T-helper 2 cell (primary cell): ENCODE data around the gene DTX1.

Source experiments
- DNase-seq, 5 experiments: peaks; one replicate each; pipeline versions ENCODE4 v3.0.0 to v3.0.0-alpha.2; 2012 to 2022

DTX1 gene

GRCh38 chr12:113095405-113095804, 38.9 kb downstream of the DTX1 start:
- DNase-seq, result no peak

DNA sequence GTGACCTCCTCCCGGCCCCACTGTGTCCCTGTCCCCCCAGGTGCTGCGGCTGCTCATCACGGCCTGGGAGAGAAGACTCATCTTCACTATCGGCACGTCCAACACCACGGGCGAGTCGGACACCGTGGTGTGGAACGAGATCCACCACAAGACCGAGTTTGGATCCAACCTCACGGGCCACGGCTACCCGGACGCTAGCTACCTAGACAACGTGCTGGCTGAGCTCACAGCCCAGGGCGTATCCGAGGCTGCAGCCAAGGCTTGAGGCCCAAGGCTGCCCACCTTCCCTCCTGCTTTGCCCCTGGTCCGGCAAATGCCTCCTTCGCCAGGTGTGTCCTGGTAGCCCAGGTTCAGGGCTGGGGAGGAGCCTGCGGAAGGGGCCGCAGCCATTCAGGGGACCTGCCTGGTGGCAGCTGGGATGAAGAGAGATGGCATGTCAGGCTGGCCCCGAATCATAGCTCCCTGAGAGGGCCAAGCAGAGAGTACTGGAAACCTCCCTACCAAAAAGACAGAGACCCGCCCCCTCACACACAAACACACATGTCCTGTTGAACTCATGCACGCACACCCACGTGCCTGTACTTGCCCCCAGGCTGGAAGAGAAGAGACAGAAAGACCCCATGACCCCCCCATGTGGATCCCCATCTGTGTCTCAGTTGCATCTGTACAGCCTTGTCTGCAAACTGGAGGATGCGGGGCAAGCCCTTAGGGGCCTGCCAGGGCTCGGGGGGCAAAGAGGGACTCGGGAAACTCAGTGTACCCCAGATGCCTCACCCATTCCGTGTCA, 40.3 kb downstream of the DTX1 start:
- DNase-seq, result no peak

- DNase-seq, result no peak
Measured at GRCh38 chr12:113097716-113098440, 41.3 kb downstream of the DTX1 start.

DNA sequence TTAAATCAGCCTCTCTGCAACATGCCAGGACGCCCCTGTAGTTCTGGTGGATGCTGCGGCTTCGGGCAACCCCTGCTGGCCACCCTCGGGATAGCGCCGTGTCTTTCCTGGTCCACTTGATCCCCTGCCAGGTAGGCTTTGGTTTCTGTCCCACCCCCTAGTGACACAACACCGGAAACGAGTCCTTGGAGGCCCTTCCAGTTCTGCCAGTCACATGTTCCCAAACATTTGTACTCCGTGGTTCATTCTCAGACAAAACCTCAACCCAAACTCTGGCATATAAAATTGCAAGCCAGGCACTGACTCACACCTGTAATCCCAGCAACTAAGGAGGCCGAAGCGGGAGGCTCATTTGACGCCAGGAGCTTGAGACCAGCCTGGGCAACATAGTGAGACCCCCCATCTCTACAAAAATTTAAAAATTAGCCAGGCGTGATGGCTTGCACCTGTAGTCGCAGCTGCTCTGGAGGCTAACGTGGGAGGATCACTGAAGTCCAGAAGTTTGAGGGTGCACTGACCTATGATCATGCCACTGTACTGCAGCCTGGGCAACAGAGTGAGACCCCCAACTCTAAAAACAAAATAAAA, 42.0 kb downstream of the DTX1 start:
- peak; percentile 35 to 57 (median 45) for DNase-seq

DNA sequence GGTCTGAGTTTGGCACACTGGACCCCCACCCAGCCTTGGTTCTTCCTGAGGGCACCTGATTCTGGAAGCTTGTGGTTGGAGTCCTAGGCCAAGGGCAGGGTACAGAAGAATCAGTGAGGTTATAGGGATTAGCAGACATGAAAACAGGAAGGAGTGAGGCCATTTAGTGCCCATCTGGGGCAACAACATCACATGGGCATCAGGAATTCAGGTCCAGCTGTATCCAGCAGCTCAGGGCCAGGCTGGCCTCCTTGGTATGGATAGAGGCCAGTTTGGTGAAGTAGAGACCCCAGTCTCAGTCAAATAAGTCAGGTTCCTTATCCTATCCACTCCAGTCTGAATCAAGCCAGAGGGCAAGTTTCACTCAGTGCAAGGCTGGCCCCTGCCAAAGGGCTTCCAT, 42.8 kb downstream of the DTX1 start:
- no peak for DNase-seq

GRCh38 chr12:113099764-113100163, 43.2 kb downstream of the DTX1 start:
- DNase-seq, result no peak

DNA sequence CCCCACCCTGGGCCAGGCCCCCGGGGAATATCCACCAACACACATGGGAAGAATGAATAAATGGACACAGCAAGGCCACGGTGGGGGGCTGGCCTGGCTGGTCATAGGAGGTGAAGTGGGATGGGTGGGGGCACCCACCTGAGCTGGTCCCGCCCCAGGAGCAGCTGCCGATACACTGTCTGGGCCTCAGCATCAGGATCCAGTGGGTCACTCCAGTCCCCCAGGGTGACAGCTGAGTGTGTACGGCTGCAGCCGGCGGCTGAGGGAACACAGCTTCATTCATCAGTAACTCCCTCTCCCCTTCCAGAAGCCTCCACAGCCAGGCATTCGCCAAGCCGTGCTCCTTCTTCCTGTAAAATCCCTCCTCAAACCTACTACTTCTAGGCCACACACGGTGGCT, 45.2 kb downstream of the DTX1 start:
- no peak for DNase-seq

GRCh38 chr12:113102811-113103210, 46.3 kb downstream of the DTX1 start:
- no peak for DNase-seq

GRCh38 chr12:113103756-113104450, 47.4 kb downstream of the DTX1 start:
- peak in 4 of 5 experiments; percentile 43 to 80 (median 55) for DNase-seq

DNA sequence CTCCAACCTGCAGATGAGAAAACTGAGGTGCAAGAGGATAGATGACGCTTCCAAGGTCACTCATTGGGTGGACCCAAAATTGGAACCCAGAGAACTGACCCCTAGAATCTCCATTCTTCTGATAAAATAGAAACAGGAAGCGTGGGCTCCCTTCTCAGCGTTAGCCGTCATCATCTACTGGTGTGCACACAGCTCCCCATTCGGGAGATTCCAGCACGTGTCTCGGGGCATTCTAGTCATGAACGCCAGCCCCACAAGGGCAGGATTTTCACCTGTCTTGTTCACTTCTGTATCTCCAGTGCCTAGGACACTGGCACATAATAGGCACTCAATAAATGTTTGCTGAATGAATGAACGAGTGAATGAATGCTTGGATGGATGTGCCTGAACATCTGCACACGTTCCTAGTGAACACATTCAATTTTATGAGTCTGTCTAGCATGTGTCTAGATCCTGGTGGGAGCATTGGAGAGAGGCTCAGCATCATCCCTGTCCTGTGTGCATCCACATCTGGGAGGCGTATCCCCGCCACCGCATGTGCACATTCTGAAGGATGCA, 48.5 kb downstream of the DTX1 start:
- no peak for DNase-seq

GRCh38 chr12:113105606-113106271, 49.2 kb downstream of the DTX1 start:
- no peak for DNase-seq

GRCh38 chr12:113106361-113106760, 49.8 kb downstream of the DTX1 start:
- no peak for DNase-seq

DNA sequence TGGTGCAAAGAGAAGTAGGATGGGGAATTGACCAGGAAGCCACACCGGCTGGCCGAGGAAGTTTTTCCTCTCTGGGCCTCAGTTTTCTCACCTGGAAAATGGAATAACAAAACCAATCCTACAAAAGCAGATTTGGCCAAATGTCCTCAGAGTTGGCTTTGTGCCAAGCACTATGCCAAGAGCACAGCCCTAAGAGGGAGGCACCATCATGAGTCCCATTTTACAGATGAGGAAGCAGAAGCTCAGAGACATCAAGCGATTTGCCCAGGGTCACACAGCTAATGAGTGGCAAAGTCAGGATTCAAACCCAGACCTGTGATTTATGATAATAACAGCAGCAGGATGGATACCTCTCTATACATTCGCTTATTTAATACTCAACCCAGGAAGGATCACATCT, 51.8 kb downstream of the DTX1 start:
- DNase-seq, result no peak

DNA sequence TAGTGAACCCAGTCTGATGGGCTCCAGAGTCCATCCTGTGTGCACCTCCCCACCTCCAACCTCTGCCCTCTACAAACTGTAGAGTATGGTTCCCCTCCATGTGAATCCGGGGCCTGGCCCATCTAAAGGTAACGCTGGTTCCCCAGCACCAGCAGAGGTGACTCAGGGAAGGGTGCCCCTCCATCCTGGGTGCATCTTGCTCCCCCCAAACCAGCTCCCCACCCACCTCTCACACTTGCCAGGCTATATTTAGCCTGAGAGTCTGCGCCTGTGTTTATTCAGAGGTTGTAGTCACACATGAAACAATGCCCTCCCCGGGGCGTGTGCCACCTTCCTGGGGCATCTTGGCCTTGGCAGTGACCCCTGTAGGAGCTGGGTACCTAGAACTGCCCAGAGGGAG, 52.8 kb downstream of the DTX1 start:
- DNase-seq, result no peak

GRCh38 chr12:113109872-113110599, 53.5 kb downstream of the DTX1 start:
- peak in 2 of 5 experiments; percentile 43 to 76 for DNase-seq

- DNase-seq, result no peak
Measured at GRCh38 chr12:113111247-113111646, 54.7 kb downstream of the DTX1 start.

DNA sequence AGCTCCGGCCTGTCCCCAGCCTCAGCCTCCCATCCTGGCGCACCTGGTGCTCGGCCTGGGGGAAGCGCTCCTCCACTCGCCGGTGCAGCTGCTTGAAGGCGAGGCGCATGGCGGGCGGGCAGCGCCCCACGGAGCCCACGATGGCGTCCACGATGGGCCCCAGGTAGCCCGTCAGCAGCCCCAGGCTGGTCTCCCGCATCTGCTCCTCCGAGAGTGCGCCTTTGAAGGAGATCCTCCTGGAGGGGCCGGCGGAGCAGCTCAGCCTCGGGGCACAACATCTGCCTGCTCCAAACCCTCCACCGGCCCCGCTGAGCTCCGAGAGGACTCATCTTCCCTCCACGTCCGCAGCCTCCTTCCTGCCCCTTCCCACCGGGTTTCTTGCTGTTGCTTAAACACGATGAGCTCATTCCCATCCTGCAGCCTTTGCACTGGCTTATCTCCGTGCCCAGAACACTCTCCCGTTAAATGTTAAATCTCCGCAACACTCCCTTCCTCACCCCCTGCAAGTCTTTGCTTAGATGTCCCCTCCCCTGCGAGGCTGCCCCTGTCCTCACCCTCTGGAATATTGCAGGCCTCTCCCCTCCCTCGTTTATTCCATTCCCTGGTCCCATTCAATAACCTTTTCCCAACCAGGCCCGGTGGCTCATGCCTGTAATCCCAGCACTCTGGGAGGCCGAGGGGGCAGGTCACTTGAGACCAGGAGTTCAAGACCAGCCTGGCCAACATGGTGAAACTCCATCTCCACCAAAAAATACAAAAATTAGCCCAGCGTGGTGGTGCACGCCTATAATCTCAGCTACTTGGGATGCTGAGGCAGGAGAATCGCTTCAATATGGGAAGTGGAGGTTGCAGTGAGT, 55.7 kb downstream of the DTX1 start:
- no peak for DNase-seq

DNA sequence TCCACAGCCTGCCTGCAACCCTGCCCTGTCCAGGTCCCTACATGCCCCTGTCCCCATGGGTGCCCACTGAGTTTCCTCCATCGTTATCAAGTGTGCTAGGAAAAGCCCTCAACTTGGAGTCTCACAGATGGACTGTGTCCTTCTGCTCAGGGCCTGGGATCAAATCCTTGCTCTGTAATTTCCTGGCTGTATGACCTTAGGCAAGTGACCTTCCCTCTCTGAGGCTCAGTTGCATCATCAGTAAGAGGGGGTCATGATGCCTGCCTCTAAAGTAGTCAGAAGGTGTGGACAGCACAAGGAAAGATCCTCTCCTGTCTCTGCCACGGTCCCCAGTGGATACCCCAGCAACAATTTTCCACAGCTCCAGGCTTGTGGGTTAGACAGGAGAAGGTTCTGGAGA, 56.9 kb downstream of the DTX1 start:
- DNase-seq, result no peak

DNA sequence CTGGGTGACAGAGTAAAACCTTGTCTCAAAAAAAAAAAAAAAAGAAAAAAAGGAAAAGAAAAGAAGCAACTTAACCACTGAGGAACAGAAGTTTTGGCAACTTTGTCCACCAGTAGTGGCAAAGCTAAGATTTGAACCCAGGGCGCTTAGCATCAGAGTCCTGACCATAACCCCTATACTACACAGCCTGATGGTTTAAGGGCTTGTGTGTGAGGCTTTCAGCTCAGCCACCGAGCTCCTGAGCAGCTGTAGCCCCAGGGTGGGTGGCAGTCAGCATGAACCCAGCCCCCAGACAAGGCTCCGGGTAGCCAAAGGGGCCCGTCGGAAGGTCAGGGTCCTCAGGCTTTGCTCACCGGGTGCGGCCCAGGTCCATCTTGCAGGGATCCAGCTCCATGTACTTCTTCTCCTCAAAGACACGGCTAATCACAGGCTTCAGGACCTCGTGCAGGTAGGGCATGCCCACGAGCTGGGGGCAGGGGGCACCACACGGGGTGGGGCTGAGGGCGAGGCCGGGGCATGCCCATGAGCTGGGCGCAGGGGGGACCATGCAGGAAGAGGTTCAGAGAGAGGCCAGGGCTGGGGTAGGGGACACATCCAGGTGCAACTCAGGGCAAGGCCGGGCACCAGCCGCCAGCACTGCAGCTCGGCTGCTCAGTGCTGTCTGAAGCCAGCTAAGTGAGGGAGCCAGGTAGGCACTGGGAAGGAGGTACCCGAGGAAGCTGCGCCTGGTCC, 58.1 kb downstream of the DTX1 start:
- no peak for DNase-seq
